WERI-Rb-1 (cell line): ENCODE measurements around the gene CCDC102A.

ENCODE experiments used
- DNase-seq: peaks from one replicate; pipeline ENCODE4 v3.0.0-alpha.2; 2020
- H3K27ac ChIP-seq: fragments of 250-450 bp; sonication (Bioruptor Pico); 2 replicates; pipeline ENCODE4 v1.5.1; 2020; ENCODE audit warnings: mild to moderate bottlenecking, moderate library complexity
- H3K27me3 ChIP-seq: fragments of 250-450 bp; sonication (Bioruptor Pico); 2 replicates; pipeline ENCODE4 v1.5.1; 2021; ENCODE audit warnings: mild to moderate bottlenecking, low read depth, moderate library complexity; ENCODE audit not compliant: insufficient read depth, severe bottlenecking
- H3K36me3 ChIP-seq: fragments of 250-450 bp; sonication (Bioruptor Pico); 2 replicates; pipeline ENCODE4 v1.5.1; 2020; ENCODE audit warnings: mild to moderate bottlenecking, moderate library complexity
- H3K4me3 ChIP-seq: 2 replicates; pipeline ENCODE4 v1.5.1; 2011; ENCODE audit warnings: low read depth, mild to moderate bottlenecking, control low read depth, low read length
- H3K9me3 ChIP-seq: fragments of 250-450 bp; sonication (Bioruptor Pico); 2 replicates; pipeline ENCODE4 v1.5.1; 2021; ENCODE audit warnings: mild to moderate bottlenecking, moderate library complexity; ENCODE audit not compliant: severe bottlenecking
- CTCF ChIP-seq: IDR thresholded peaks from 2 replicates; pipeline ENCODE4 v1.5.1; 2011; ENCODE audit warnings: low read depth, mild to moderate bottlenecking, control low read depth, inconsistent platforms, low read length

CCDC102A gene

GRCh38 chr16:57567691-57568090 is 31.3 kb upstream of the CCDC102A start:
- TF ChIP-seq CTCF, result no peak
- no peaks in the 10 kb centered on the region for H3K27me3 ChIP-seq
- no peak for DNase-seq
- H3K36me3 ChIP-seq, result peaks cover 6% of the 10 kb centered on the region
- no peaks in the 10 kb centered on the region for H3K9me3 ChIP-seq
- no peak overlapping the region for H3K4me3 ChIP-seq
- H3K27ac ChIP-seq, result no peak overlapping the region

GRCh38 chr16:57566436-57566835 is 30.1 kb upstream of the CCDC102A start:
- no peaks in the 10 kb centered on the region for H3K9me3 ChIP-seq
- H3K36me3 ChIP-seq, result peaks cover 6% of the 10 kb centered on the region
- DNase-seq, result no peak

GRCh38 chr16:57565461-57565860 is 29.1 kb upstream of the CCDC102A start:
- peaks cover 6% of the 10 kb centered on the region for H3K36me3 ChIP-seq
- no peak for DNase-seq
- no peak for TF ChIP-seq CTCF
- no peaks in the 10 kb centered on the region for H3K27me3 ChIP-seq
- no peaks in the 10 kb centered on the region for H3K9me3 ChIP-seq
- no peak overlapping the region for H3K27ac ChIP-seq
- no peak overlapping the region for H3K4me3 ChIP-seq

More at GRCh38 chr16:57566436-57566835, 30.1 kb upstream of the CCDC102A start:
- TF ChIP-seq CTCF, result no peak
- Histone ChIP-seq H3K27ac (no peak overlapping the region), H3K4me3 (no peak overlapping the region), H3K27me3 (no peaks in the 10 kb centered on the region)

- peaks cover under 1% of the 10 kb centered on the region for H3K36me3 ChIP-seq
- no peaks in the 10 kb centered on the region for H3K27me3 ChIP-seq
- no peak overlapping the region for H3K4me3 ChIP-seq
- H3K9me3 ChIP-seq, result no peaks in the 10 kb centered on the region
- no peak for TF ChIP-seq CTCF
- no peak overlapping the region for H3K27ac ChIP-seq
- peak; percentile 50 for DNase-seq
Observed at GRCh38 chr16:57564571-57565270, 28.4 kb upstream of the CCDC102A start.

- H3K36me3 ChIP-seq, result no peaks in the 10 kb centered on the region
- no peak for DNase-seq
- no peak overlapping the region for H3K27ac ChIP-seq
- no peak overlapping the region for H3K4me3 ChIP-seq
- TF ChIP-seq CTCF, result no peak
- no peaks in the 10 kb centered on the region for H3K27me3 ChIP-seq
- H3K9me3 ChIP-seq, result no peaks in the 10 kb centered on the region
Observed at GRCh38 chr16:57563761-57564160, 27.4 kb upstream of the CCDC102A start.

GRCh38 chr16:57563487-57563750 is 27.0 kb upstream of the CCDC102A start:
- no peak overlapping the region for H3K27ac ChIP-seq
- H3K36me3 ChIP-seq, result no peaks in the 10 kb centered on the region
- DNase-seq, result no peak
- TF ChIP-seq CTCF, result no peak
- H3K27me3 ChIP-seq, result no peaks in the 10 kb centered on the region
- no peak overlapping the region for H3K4me3 ChIP-seq
- no peaks in the 10 kb centered on the region for H3K9me3 ChIP-seq
